GM18951 (cell line): ENCODE data around the gene GPC6.

ENCODE experiments used
- POLR2A ChIP-seq: IDR thresholded peaks from 4 replicates; pipeline ENCODE4 v1.6.1; 2011; ENCODE audit warnings: mild to moderate bottlenecking; ENCODE audit not compliant: insufficient read length, insufficient read depth; ENCODE audit errors: extremely low read depth
- in situ Hi-C: fragments of 300-500 bp; cut with MboI; formaldehyde crosslinking; loops from one replicate; pipeline ENCODE4 v1.12.0; 2022; ENCODE audit warnings: low sequenced_read_pairs, mixed read lengths, inconsistent platforms; ENCODE audit not compliant: unreplicated experiment

The GPC6 gene

GRCh38 chr13:94389604-94390351 lies 1163.2 kb downstream of the GPC6 start:
- no peak for TF ChIP-seq POLR2A
- in situ Hi-C loops = no loop called here

DNA sequence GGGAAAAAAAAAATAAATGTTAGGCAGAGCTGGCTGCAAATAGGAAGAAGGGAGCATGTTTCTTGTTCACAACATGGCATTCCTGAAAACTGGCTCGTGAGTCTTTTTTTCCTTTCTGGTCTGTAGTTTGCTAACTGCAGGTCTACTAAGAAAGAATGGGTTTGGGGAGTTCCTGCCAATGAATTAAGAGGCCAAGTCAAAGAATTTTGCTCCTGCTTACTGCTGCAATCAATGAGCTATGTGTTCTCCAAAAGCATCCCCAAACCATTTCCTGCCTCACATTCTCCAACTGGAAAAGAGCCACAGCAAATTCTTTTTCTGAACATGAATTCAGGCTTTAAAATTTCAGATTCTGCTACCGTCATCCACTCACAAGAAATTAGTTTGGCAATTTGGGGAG lies 1164.3 kb downstream of the GPC6 start:
- no peak for TF ChIP-seq POLR2A
- in situ Hi-C loops = no loop called here

- in situ Hi-C loops = no loop called here
- TF ChIP-seq POLR2A = no peak
Measured at GRCh38 chr13:94394723-94395122, 1168.1 kb downstream of the GPC6 start.

- in situ Hi-C loops = no loop called here
- no peak for TF ChIP-seq POLR2A
Measured at GRCh38 chr13:94395860-94396259, 1169.3 kb downstream of the GPC6 start.

DNA sequence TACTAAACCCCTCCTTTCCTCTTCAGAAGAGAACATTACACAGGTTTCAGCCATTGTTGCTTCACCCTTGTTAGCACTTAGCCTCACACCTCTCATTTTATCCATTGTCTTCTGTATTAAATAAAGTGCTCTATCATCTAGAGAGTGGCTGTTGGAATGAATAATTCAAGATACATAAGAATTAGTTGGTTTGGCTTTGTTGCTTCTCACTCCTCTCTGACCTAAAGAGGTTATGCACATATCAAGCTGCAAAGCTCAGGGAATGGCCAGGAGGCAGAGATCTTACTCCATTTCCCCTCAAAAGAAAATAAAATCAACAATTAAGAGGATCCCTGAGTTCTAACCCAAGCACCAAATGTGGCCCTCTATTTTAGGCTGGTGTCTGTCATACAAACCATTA lies 1173.2 kb downstream of the GPC6 start:
- in situ Hi-C loops = no loop called here
- no peak for TF ChIP-seq POLR2A

GRCh38 chr13:94400874-94401273 lies 1174.3 kb downstream of the GPC6 start:
- TF ChIP-seq POLR2A = no peak
- in situ Hi-C loops = no loop called here

DNA sequence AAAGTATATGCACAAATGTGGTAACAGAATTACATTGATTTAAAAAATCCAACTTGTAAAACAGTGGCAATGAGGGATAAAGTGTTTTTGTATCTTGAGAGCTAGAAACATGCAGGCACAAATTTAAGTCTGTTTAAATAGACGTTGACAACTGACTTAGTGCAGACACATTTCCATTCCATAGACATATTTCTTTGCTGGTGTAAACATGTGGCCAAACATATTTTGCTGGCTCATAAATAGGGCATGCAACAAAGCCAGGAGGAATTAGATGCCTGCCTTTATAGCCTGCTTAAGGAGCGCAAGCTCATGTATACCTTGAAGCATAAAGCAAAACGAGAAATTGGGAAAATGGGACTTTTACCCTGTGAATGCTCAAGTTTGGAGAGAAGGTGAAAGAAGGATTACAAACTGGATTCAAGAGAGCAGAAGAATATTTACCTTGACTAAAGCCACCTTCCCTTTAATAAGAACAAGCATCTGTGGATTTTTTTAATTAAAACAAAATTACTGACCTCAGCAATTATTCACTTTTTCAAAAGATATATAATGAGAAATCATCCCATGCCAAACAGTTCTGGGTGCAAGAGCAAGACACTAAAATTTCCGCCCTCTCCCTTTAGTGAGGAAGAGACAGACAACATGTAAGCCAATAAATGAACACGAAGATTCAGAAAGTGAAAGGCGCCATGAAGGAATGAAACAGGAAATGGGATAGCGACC lies 1181.9 kb downstream of the GPC6 start:
- in situ Hi-C loops = no loop called here
- TF ChIP-seq POLR2A = no peak

DNA sequence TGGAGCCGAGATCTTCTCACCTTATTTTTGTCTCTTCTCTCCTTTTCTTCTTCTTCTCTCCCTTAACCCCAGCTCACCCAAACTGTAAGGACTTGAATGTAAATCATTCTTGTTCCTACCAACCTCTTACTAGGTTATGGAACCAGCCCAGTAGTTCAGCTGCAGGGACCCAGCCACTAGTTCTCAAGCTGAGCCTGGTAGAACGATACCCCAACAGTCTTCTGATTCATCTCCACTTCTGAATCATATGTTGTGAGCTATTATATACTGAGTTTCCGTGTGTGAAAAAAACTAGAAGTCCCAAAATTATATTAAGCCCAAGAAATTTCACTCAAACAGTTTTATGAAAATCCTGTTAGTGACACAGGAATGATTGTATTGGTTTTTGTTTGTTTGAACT lies 1185.1 kb downstream of the GPC6 start:
- in situ Hi-C loops = no loop called here
- TF ChIP-seq POLR2A = no peak

- in situ Hi-C loops = no loop called here
- TF ChIP-seq POLR2A = no peak
Measured at GRCh38 chr13:94412870-94413597, 1186.4 kb downstream of the GPC6 start.

DNA sequence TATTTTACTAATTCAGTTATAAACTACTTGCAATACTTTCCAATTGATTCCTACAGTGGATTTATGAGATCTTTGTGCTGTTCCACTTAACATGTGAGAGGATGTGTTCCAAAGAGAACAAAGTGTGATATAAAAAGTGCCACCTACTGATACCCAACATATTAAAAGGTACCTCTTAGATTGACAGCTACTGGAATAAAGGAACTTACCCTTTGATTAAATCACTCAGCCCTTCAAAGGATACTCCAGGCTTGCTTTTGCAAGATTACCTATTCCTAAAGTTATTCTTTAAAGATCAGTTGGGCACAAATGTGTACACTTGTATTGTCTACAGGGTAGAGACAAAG lies 1187.0 kb downstream of the GPC6 start:
- in situ Hi-C loops = no loop called here
- no peak for TF ChIP-seq POLR2A

DNA sequence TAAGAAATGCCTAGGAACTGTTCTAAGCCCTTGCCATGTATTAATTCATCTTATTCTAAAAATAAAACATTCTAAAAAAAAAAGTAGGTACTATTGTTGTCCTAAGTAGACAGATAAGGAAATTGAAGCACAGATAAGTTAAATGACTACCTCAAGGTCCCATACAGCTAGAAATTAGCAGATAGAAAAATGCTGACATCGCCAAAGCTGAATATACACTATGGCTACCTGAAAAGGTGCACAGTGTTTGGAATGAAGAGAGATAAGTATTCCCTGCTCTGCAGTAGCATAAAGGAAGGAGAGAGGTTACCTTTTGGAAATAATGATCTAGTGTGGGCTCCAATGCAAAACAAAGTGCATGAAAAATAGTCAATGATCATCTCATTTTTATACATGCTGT lies 1187.5 kb downstream of the GPC6 start:
- in situ Hi-C loops = no loop called here
- no peak for TF ChIP-seq POLR2A

DNA sequence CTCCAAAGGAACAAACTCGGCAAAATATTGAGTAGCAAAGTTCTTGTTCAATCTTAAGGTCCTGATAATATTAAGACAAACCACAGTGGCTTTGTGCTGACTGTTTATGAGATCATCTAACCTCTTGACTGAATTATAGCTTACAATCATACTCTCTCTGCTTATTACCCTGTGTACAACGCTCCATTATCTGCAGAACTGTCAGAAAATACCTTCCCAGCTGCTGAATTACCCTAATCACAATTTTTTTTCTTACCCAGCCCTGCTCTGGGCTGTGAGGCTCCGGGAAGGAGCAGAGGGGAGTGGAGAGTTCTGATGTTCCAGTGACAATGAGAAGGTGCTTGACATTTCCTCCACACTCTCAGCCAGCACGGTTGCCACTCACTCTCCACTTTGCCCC lies 1188.1 kb downstream of the GPC6 start:
- no peak for TF ChIP-seq POLR2A
- in situ Hi-C loops = no loop called here

- in situ Hi-C loops = no loop called here
Measured at GRCh38 chr13:94415500-94416237, 1189.1 kb downstream of the GPC6 start.

More at GRCh38 chr13:94415500-94416237, 1189.1 kb downstream of the GPC6 start:
- TF ChIP-seq POLR2A = no peak
